Astrocyte of the spinal cord (primary cell): ENCODE results near the gene DGCR2.

Source experiments
- DNase-seq: peaks from one replicate; pipeline ENCODE4 v3.0.0; 2011; ENCODE audit warnings: low read depth, low spot score
- H3K4me3 ChIP-seq: 2 replicates; pipeline ENCODE4 v1.5.1; 2011; ENCODE audit warnings: low read depth, mild to moderate bottlenecking, low read length, moderate library complexity
- CTCF ChIP-seq: IDR thresholded peaks from 2 replicates; pipeline ENCODE4 v1.5.1; 2012; ENCODE audit warnings: low read depth, mild to moderate bottlenecking, low read length, inconsistent platforms
- in situ Hi-C: cut with HindIII; loops from 2 replicates; pipeline ENCODE4 v1.10.0; 2017; ENCODE audit warnings: low sequenced_read_pairs

The DGCR2 gene

GRCh38 chr22:19065298-19065859 is 56.8 kb downstream of the DGCR2 start:
- DNase-seq: no peak
- in situ Hi-C loops: no loop called here
- TF ChIP-seq CTCF: no peak
- no peak overlapping the region for H3K4me3 ChIP-seq

DNA sequence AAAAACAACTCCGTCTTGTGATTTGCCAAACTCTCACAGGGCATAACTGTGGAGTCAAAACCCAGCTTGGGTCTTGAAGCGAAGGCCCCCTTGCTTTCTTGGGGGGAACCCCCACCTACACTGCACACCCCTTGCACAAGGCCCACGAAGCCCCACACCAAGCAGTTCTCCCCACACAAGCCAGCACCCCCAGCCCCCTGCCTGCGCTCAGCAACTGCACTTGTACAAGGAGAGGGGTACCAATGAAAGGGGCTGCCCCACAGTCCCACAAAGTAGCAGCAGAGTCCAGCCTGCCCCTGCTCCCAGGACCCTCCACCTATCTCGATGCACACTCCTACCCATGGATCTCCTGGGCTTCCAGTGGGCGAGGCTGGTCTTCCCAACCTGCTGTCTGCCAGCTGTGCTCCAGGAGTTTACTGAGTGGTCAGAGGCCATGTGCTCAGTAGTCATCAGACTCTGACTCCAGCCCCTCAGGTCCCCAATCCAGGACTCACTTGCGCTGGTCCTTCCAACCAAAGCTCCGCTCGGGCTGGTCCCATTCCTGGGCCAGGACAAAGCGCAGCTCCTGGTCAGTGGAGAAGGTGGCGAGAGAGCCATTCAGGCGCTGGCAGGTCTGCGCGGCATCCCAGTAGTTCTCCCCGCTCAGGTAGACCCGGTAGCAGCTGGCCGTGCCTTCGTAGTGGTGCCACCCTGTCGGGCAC is 57.7 kb downstream of the DGCR2 start:
- TF ChIP-seq CTCF: no peak
- in situ Hi-C loops: no loop called here
- H3K4me3 ChIP-seq: no peak overlapping the region
- DNase-seq: no peak

GRCh38 chr22:19063581-19064353 is 58.4 kb downstream of the DGCR2 start:
- TF ChIP-seq CTCF: no peak
- no peak for DNase-seq
- in situ Hi-C loops: no loop called here
- H3K4me3 ChIP-seq: no peak overlapping the region

GRCh38 chr22:19062943-19063308 is 59.3 kb downstream of the DGCR2 start:
- DNase-seq: no peak
- TF ChIP-seq CTCF: no peak
- in situ Hi-C loops: no loop called here
- no peak overlapping the region for H3K4me3 ChIP-seq

DNA sequence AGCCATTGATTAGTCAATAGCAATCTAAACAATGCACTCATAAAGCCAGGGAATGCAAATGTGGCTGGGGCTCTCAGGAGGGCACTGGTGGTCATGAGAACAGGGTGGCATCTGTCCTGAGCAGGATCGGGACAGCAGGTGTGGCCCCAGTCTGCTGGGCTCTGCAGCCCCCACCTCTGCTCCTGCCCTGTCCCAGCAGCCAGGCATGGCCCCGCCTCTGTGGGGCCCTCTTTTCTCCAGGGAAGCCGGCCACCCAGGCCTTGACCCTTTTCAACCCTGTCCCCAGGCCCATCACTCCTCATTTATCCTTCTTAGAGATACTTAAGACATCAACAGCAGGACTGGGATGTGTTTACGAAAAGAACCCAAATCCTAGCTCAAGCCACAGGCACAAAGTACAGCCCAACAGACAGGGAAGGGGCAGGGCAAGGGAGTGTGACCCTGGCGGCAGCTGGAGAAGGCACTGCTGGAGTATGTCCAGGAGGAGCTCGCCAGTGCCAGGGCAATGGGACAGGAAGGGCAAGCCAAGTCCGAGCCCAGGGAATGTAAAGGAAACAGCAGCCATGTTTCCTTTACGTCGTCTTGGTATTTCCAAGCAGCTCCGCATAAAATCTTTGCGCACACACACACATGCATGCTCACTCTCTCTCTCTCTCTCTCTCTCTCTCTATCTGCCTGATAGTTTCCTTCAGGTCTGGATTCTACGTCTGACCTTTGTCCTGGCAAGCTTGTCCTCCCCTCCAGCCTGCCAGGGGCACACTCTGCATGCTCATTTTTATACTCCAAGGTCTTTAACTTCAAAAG is 59.9 kb downstream of the DGCR2 start:
- in situ Hi-C loops: no loop called here
- DNase-seq: no peak
- TF ChIP-seq CTCF: no peak
- H3K4me3 ChIP-seq: no peak overlapping the region

GRCh38 chr22:19061471-19062138 is 60.6 kb downstream of the DGCR2 start:
- no peak for DNase-seq
- H3K4me3 ChIP-seq: no peak overlapping the region
- in situ Hi-C loops: no loop called here
- no peak for TF ChIP-seq CTCF
